GF-D8 (cell line): Measurements from ENCODE around the gene ACTR3C.
"Not testable (repeated sequence)": the region's sequence is repeated elsewhere in the genome, so short reads cannot be mapped to it uniquely, and the experiment has no call there.

Experiments used
- DNase-seq: peaks from one replicate; lab custom pipeline; 2025; lab: John Stamatoyannopoulos, UW

The ACTR3C gene

DNA sequence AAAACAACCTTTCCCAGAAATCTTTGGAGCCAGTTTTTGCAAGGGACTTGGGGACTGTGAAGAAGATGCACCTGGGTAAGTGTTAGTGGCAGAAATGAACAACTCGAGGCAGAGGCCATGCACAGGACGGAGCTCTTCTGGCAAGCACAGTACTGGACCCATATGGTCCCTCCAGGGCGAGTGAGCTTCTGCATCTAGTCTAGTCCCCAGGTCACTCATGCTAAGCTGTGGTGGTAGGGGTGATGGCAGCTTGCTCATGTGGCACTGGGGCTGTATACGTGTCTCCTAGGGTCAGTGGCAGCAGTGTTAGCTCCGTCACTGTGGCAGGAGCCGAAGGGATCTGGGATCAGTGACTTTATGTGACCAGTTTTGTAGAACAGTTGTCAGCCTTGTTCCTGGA, 9.5 kb downstream of the ACTR3C start:
- DNase-seq = no peak

DNA sequence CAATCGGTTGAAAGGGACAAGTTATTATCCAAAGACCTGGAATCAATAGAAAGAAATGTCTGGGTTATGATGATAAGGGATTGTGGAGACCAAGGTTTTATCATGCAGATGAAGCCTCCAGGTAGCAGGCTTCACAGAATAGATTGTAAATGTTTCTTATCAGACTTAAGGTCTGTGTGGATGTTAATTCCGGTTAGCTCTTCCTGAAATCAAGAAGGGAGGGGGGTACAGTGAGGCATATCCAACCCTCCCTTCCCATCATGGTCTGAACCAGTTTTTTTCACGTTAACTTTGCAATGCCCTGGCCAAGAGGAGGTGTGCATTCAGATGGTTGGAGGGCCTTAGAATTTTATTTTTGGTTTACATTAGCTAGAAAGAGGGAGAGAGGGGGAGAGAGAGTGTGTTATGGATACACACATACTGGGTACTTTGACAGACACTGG, 10.0 kb downstream of the ACTR3C start:
- no peak for DNase-seq

DNA sequence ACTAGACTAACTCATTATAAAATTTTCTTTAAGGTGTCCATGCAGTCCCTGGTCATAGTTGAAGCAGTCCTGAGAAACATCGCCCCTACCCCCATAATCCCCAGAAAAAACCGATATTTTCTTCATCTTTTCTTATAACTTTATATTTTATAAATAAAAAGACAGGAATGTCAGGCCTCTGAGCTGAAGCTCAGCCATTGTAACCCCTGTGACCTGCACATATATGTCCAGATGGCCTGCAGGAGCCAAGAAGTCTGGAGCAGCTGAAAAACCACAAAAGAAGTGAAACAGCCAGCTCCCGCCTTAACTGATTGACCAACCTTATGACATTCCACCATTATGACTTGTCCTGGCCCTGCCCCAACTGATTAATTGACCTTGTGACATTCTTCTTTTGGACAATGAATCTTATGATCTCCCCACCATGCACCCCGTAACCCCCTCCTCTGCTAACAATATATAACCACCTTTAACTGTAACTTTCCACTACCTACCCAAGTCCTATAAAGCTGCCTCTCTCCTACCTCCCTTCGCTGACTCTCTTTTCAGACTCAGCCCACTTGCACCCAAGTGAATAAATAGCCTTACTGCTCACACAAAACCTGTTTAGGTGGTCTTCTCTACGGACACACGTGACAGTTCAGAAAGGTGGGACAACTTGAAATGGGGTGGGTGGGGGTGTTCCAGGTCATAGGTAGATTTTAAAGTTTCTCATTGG, 10.5 kb downstream of the ACTR3C start:
- not testable (repeated sequence) for DNase-seq

DNA sequence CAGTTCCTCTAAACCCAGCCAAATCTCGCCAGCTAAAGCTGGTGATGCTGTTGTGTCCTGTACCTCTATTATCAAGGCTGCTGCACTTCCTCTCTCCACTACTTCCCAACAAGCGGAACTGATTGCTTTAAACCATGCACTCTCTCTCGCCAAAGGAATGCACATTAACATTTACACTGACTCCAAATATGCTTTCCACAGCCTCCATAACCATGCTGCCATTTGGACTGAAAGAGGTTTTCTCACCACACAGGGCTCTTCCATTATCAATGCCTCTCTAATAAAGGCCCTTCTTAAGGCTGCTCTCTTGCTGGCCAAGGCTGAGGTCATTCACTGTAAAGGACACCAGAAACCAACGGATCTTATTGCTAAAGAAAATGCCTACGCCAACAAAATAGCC, 11.6 kb downstream of the ACTR3C start:
- no peak for DNase-seq

DNA sequence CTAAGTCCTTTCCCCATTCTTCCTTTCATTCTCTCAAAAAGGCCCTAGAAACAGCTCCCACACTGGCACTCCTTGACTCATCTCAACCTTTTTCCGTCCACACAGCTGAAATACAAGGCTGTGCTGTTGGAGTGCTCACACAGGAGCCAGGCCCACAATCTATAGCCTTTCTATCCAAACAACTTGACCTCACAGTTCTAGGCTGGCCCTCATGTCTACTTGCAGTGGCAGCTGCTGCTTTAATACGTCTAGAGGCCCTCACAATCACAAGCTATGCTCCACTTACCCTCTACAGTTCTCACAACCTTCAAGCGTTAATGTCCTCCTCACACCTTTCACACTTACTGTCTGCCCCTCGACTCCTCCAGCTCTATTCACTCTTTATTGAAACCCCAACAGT, 12.2 kb downstream of the ACTR3C start:
- DNase-seq = no peak

DNA sequence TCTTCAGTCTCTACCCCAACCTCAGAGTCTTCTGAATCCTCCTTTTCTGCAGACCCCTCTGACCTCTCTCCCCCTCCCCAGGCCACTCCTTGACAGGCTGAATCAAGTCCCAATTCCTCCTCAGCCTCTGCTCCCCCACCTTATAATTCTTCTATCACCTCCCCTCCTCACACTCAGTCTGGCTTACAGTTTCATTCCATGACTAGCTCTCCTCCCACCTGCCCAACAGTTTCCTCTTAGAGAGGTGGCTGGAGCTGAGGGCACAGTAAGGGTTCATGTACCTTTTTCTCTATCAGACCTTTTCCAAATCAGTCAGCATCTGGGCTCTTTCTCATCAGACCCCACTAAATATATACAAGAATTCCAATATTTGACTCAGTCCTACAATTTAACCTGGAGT, 14.8 kb downstream of the ACTR3C start:
- DNase-seq = no peak

DNA sequence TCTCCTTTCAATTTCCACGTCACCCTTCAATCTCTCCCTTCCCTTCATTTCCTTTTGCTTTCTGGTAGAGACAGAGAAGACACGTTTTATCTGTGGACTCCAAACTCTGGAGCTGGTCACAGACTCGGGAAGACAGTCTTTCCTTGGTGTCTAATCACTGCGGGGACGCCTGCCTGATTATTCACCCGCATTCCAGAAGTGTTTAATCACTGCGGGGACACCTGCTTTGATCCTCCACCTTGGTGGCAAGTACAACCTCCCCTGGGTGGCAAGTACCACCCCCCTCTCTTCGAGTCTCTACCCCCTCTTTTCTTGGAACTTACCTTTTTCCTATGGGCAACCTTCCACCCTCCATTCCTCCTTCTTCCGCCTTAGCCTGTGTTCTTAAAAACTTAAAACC, 15.4 kb downstream of the ACTR3C start:
- DNase-seq = no peak

DNA sequence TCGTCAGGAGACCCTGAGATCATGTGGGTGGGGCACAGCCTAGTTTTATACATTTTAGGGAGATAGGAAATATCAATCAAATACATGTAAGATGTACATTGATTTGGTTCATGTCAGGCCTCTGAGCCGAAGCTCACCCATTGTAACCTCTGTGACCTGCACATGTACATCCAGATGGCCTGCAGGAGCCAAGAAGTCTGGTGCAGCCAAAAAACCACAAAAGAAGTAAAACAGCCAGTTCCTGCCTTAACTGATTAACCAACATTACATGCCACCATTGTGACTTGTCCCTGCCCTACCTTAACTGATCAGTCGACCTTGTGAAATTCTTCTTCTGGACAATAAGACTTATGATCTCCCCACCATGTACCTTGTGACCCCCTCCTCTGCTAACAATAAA, 16.2 kb downstream of the ACTR3C start:
- DNase-seq = no peak

DNA sequence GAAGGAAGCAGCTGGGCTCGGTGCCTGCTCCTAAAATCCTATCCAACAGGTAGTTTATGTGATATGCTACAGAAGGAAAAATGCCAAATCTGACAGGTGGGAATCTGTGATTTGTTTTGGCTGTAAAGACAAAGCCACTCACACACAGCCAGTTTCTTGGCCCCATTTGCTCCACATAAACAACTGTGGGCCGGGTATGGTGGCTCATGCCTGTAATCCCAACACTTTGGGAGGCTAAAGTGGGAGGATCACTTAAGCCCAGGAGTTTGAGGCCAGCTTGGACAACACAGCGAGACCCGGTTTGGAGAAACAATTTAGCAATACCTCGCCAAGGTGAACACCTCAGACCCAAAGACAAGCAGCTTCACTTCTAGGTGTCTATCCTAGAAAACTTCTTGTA, 17.0 kb downstream of the ACTR3C start:
- not testable (repeated sequence) for DNase-seq

DNA sequence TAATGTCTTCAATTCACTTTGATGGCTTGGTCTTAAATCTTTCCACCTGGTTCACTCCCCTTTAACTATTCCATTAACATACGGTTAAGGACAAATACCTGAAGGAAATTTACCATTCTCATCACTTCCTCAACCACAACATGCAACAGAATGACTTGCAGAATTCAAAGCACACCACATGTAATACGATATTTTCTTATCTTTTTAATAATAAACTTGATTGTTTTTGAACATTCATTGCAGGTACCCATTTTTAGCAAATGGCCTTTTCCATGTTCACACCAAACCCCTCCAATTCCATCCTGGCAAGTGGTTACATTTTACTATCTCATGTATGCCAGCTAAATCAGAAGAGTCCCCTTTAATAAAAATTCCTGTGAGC, 17.5 kb downstream of the ACTR3C start:
- not testable (repeated sequence) for DNase-seq

DNA sequence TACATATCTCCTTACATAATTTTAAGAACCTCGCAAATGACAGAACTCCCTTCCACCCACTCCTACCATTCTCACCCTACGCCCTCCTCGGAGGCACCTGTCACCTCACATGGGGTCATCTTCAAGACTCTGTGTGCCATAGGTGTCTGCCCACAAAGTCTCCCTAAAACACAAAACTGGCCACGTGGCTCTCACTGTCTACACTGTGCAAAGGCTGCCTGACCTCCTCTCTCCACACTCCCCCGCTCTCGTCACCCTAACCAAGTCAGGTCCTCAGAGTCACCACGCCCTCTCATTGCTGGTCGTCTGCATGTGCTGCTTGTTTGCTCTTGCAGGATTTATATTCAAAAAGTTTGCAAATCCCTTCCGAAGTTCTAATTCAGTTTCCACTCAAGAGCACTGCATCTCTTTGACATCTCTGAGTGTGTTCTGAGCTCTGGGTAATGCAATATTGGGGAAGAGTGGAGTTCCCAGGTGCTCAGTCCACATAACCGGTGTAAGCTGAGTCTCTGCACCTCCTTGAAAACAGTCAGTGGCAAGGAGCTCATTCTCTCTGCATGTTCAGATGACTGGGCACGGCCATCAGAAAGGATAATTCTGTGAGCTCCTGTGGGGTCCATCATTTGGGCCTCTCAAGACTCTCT, 18.0 kb downstream of the ACTR3C start:
- DNase-seq = not testable (repeated sequence)

DNA sequence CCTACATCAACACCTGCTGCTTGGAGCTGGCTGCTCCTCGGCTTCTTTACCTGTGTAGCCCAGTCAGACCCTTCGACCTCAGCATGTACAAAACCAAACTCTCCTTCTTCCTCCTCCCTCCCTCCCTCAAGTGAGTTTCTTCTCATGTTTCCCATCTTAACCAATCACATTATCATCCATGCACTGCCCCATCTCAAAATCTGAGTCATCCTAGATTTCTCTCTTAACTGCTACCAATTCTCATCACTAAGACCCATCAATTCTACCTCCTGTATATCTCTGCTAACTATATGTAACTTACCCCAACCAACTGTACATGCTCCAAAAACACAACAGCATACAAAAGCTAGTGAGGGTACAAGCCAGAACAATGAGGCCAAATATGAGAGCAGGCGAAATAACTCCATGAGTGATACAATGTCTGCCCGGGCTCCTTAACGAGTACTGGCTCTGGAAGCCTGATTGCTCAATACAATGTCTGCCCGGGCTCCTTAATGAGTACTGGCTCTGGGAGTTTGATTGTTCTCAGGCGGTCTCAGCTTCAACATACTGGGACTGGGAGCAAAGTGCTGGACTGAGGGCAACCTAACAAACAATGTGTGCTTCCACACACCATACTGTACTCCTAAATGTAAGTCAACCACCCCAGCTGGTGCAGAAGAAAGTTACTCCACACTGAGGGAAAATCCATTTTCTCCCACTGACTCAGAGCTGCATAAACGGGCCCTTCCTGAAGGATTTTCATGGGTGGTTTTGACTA, 18.7 kb downstream of the ACTR3C start:
- not testable (repeated sequence) for DNase-seq

DNA sequence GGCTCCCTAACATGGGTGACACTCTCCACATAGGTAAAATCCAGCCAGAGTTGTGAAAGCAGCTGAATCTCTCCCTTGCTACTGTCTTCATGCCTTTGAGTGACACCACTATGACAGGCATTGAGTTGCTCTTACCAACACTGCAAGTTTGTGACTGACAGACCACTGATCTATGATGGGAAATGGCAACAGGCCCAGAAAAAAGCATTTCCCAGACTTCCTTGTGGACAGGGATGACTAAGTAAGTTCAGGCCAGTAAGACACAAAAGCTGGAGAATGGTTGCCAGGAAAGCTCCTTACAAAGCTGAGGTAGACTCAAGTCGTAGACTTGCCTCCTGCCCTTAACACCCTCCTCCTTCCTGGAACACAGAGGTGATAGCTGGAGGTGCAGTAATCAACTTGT, 20.4 kb downstream of the ACTR3C start:
- DNase-seq = not testable (repeated sequence)

DNA sequence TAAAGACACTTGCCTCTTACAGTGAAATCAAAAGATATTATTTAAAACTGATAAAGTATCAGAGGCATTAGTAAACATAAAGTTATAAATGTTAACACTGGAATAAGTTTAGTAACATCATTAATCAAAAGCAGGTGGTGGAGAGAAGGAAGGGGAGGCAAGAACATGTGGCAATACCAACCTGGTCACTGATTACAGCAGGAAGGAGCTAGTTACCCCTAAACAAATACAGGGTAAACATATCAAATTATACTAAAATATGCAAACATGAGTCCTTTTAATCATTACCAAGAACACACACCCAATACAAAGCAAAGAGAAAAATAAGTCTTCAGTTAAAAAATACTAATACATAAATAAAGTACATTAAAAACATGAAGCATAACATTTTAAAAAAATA, 25.4 kb downstream of the ACTR3C start:
- not testable (repeated sequence) for DNase-seq

DNA sequence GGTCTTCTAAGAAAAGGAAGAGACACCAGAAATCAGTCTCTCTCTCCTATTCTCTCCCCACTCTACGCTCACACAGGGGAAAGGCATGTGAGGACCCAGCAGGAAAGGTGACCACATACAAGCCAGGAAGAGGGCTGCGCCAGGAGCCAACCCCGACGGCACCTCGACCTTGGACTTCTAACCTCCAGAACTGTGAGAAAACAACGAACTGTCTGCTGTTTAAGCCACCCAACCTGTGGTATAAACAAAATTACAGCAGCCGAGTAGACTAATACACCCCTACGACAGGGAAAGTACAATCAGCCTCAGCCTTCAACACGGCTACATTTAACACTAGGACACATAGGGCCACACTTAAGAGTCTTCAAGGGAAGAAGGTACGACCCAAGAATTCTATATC, 26.5 kb downstream of the ACTR3C start:
- DNase-seq = not testable (repeated sequence)

DNA sequence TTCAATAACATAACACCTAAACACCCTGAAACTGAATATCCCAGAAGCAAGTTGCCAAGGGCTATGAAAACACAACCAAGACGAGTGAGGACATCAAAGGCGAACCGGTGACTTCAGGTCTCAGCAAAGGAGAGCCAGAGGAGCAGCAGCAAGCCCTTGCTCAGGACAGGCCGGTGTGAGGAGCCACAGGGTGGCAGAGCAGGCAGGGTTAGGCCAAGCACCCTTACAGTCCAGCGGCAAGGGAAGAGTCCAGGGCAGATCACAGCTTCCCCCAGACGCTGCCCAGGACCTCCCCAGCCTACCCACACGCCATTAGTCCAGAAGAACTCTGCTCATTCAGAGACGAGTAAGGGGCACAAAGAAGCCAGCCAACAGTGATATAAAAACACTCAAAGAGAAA, 27.7 kb downstream of the ACTR3C start:
- not testable (repeated sequence) for DNase-seq

DNA sequence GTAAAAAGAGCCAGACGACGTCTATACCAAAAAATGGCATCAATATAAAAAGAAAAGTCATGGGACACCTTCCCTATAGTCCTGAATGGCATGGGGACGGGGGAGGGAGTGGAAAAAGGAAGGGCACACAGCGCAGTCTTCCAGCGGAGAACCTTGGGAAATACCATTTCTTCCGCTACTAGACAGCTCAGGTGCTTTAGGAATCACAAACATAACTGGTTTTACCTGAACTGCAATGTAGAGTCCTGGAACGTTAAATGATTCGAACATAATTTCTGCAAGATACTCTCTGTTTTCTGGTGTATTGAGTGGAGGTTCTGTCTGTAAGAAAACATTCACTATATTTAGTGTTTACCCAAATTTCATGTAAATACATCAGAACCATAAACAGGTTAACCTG, 28.3 kb downstream of the ACTR3C start:
- not testable (repeated sequence) for DNase-seq

DNA sequence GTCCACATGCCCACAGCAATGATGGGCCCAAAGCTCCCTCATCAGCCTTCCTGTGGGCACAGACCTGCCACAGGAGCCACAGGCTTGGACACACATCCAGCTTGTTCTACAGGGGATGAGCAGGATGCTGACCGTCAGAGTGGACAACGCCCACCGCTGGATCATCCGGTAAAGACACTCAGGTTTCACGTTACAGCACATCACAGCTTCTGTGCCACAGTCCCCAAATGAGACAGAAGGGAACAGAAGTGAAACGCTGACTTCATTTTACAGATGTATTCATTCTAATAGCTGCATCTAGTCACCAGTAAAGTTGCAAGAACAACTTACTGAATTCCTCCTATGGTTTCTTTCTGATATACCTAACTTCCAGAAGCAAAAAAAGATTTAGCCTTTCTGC, 33.0 kb downstream of the ACTR3C start:
- DNase-seq = not testable (repeated sequence)

DNA sequence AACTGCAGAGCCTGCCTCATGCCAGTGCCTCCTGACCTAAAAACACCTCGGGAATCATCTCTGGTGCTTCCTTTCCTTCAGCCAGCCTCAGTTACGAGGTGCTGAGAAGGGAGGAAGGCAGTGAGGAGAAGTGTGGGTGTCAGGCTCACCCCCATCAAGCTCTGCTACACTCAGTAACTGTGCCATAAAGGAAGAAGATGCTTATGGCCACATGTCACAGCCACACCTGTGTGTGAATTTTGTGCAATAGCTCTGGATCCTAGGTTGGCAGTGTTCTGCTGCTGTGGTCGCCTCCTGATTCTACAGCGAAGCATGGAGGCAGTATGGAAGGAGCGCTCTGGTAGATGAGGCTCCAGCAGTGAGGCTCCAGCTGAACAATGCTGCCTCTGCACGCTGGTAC, 34.5 kb downstream of the ACTR3C start:
- DNase-seq = not testable (repeated sequence)

DNA sequence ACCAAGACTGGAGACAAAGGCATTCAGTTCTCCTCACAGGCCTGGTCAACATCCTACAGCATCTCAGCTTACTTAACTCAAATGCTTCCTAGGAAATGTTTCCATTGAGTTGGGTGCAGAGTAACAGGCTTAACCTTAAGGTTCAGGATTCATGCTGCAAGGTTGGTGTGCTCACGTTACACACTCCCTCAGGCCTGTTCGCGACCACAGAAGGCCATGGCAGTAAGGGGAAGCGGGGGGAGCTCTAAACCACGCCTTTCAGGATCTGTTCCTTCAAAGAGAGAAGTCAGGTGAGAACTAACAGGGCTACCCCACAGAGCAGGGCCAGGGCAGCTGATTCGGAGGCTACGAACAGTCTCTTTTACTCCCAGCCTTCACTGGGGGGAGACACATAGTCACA, 35.5 kb downstream of the ACTR3C start:
- not testable (repeated sequence) for DNase-seq

DNA sequence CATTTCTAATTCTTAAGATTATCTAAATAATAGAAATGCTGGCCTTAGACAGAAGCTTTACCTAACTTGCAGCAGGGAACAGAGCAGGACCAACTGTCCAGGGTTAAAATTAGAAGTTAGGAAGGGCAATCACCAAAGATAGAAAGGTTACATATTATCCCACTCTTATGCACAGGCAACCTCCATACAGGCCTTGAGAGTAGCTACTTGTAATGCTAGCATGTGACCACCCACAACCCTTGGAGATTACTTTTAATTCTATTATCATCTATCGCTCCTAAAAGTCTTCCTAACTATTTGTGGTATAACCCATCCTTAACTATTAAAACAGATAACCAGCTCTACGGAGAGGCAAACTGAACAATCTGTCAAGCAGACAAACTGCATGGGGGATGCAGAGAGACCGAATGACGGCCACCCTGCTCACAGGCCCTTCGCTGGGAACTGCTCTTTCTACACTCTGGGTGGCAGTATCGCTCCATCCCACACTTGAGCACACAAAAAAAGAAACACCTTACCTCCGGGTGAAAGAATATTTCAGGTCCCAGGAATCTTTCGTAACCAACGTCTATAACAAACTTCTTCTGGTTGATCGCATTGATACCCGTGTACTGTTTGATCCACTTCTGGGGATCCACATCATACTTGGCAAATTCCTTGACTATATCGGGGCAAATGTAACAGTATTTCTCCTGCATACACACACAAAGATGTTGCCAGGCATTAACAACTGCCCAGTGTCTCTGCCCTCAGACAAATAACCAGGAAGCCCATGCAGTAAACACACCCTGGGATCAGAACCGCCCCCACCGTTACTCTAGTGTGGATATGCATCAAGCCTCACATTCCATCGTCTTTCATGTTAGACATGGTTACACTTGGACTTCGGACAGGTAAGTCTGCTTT, 37.2 kb downstream of the ACTR3C start:
- DNase-seq = peak; percentile 35

DNA sequence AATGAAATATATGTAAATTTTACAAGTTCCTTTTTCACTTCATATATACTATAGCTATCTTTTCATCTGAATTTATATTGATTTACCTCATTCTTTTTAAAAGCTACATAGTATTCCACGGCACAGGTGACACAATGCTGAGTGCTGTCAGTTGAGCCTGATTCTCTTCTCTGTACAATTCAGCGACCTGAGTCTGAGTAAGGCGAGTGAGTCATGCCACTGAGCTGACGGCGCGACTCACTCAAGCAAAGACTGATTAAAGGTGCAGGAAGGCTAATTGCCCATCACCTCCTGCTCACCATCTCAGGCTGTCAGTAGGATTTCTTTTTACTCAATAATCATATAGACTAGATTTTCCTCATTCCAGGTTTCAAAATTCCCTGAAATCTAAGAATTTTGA, 39.7 kb downstream of the ACTR3C start:
- not testable (repeated sequence) for DNase-seq
